KMS-11 (cell line): Measurements from ENCODE around the gene PTPN22.
"Not testable (repeated sequence)": the region's sequence is repeated elsewhere in the genome, so short reads cannot be mapped to it uniquely, and the experiment has no call there.

Experiments used
- H2AFZ ChIP-seq: fragments of 200-600 bp; sonication (generic); 2 replicates; pipeline ENCODE4 v1.6.1; 2016; ENCODE audit warnings: antibody characterized with exemption, mixed run types, low read depth
- H3K27ac ChIP-seq: fragments of 200-600 bp; sonication (generic); 2 replicates; pipeline ENCODE4 v1.6.1; 2016; ENCODE audit warnings: mild to moderate bottlenecking, mixed run types
- H3K27me3 ChIP-seq: fragments of 200-600 bp; sonication (generic); 2 replicates; pipeline ENCODE4 v1.6.1; 2017; ENCODE audit warnings: mild to moderate bottlenecking, low read depth, mixed run types, moderate library complexity; ENCODE audit not compliant: insufficient read depth
- H3K36me3 ChIP-seq: fragments of 200-600 bp; sonication (generic); 2 replicates; pipeline ENCODE4 v1.6.1; 2017; ENCODE audit warnings: mild to moderate bottlenecking, mixed run types; ENCODE audit not compliant: insufficient read depth
- H3K4me1 ChIP-seq: fragments of 200-600 bp; sonication (generic); 2 replicates; pipeline ENCODE4 v1.6.1; 2016; ENCODE audit warnings: mild to moderate bottlenecking, low read depth, mixed run types; ENCODE audit not compliant: poor library complexity, severe bottlenecking
- H3K4me2 ChIP-seq: fragments of 200-600 bp; sonication (generic); 2 replicates; pipeline ENCODE4 v1.7.0; 2016; ENCODE audit warnings: mild to moderate bottlenecking, mixed run types
- H3K4me3 ChIP-seq: fragments of 200-600 bp; sonication (generic); IDR thresholded peaks from 2 replicates; pipeline ENCODE4 v1.6.1; 2017; ENCODE audit warnings: low read depth, low read length, mixed read lengths; ENCODE audit not compliant: insufficient read depth
- H3K79me2 ChIP-seq: fragments of 200-600 bp; sonication (generic); 2 replicates; pipeline ENCODE4 v1.6.1; 2016; ENCODE audit warnings: low read depth, mixed run types; ENCODE audit not compliant: insufficient read depth
- H3K9ac ChIP-seq: fragments of 200-600 bp; sonication (generic); 2 replicates; pipeline ENCODE4 v1.6.1; 2016; ENCODE audit warnings: mild to moderate bottlenecking, mixed run types
- H4K20me1 ChIP-seq: fragments of 200-600 bp; sonication (generic); 2 replicates; pipeline ENCODE4 v1.6.1; 2016; ENCODE audit warnings: mild to moderate bottlenecking, mixed run types; ENCODE audit not compliant: insufficient read depth
- TF ChIP-seq, protein P1 (sequence below): fragments of 200-600 bp; sonication (generic); conservative IDR thresholded peaks from 2 replicates; pipeline ENCODE4 v1.6.1; 2017; ENCODE audit warnings: low read depth, mild to moderate bottlenecking, antibody characterized with exemption, low read length, moderate library complexity, mixed read lengths

PTPN22 gene

GRCh38 chr1:113855630-113856400, 15.7 kb downstream of the PTPN22 start:
- Histone ChIP-seq H3K27ac (no peak overlapping the region), H3K36me3 (no peaks in the 10 kb centered on the region), H3K79me2 (no peaks in the 10 kb centered on the region), H3K4me3 (no peak overlapping the region), H3K4me2 (no peak overlapping the region), H2AFZ (no peak overlapping the region), H3K27me3 (no peaks in the 10 kb centered on the region), H3K4me1 (peaks cover 23% of the 10 kb centered on the region), H4K20me1 (no peaks in the 10 kb centered on the region), H3K9ac (no peak overlapping the region)
- TF ChIP-seq, protein P1, sequence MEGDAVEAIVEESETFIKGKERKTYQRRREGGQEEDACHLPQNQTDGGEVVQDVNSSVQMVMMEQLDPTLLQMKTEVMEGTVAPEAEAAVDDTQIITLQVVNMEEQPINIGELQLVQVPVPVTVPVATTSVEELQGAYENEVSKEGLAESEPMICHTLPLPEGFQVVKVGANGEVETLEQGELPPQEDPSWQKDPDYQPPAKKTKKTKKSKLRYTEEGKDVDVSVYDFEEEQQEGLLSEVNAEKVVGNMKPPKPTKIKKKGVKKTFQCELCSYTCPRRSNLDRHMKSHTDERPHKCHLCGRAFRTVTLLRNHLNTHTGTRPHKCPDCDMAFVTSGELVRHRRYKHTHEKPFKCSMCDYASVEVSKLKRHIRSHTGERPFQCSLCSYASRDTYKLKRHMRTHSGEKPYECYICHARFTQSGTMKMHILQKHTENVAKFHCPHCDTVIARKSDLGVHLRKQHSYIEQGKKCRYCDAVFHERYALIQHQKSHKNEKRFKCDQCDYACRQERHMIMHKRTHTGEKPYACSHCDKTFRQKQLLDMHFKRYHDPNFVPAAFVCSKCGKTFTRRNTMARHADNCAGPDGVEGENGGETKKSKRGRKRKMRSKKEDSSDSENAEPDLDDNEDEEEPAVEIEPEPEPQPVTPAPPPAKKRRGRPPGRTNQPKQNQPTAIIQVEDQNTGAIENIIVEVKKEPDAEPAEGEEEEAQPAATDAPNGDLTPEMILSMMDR, result no peak

DNA sequence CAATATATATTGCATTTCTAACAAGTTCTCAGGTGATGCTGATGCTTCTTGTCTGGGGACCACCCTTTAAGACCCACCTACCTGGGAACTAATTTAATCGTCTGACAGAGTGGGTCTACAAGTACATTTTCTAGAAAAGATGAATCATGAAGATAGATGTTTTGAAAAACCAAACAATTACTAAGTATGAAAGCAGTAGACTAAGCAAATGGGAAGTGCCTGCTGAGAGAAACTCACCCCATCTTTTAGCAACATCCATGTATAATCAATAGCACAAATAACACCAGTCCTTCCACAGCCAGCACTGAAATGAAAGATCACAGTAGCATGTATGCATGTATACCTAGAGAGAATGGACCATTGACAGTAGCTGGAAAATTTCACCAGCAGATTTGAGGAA, 17.3 kb downstream of the PTPN22 start:
- H3K4me3 ChIP-seq, result no peak overlapping the region
- no peaks in the 10 kb centered on the region for H3K79me2 ChIP-seq
- no peaks in the 10 kb centered on the region for H3K27me3 ChIP-seq
- peaks cover 7% of the 10 kb centered on the region for H3K4me1 ChIP-seq
- H2AFZ ChIP-seq, result no peak overlapping the region
- H3K9ac ChIP-seq, result no peak overlapping the region
- H4K20me1 ChIP-seq, result no peaks in the 10 kb centered on the region
- H3K27ac ChIP-seq, result no peak overlapping the region
- TF ChIP-seq, protein P1, result no peak
- no peaks in the 10 kb centered on the region for H3K36me3 ChIP-seq
- H3K4me2 ChIP-seq, result no peak overlapping the region

DNA sequence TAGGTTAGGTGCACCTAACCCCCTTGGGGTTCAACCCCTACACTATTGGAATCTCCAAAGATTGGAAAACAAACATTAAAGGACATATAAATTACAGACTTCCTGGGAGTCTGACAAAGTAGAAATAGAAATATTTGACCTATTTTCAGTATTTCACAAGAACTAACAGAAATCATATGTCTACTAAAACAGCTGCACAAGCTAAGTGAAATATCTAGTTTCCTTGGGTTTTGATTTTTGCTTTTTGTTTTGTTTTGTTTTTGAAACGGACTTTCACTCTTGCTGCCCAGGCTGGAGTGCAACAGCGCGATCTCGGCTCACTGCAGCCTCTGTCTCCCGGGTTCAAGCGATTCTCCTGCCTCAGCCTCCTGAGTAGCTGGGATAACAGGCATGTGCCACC, 18.8 kb downstream of the PTPN22 start:
- H3K4me1 ChIP-seq, H3K27ac ChIP-seq, H4K20me1 ChIP-seq, H3K4me2 ChIP-seq, H3K9ac ChIP-seq, H3K4me3 ChIP-seq, H3K27me3 ChIP-seq, H2AFZ ChIP-seq, H3K36me3 ChIP-seq, H3K79me2 ChIP-seq: not testable (repeated sequence)

DNA sequence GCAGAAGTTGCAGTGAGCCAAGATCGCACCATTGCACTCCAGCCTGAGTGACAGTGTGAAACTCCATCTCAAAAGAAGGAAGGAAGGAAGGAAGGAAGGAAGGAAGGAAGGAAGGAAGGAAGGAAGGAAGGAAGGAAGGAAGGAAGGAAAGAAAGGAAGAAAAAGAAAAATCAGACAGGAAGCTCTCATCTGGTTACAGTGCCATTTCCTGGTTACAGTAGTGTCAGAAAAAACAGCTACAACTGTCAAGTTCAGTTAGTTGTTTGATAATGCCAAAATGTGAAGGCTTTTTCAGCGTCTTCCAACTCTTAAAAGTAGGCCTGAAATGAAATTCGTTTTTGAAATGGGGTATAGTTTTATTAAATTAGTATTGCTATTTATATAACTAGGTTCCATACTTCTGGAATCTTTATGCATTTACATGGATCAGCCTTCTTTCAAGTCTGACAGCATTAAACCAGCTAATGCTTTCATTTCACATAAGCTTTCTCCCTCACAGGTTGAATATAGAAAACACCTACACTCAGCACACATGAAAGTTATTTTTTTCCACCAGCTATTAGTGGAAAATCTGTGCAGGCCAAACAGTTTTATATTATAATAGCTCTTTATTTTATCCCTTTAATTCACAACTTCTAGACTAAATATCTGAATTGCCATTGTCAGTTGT, 21.2 kb downstream of the PTPN22 start:
- Histone ChIP-seq H3K36me3 (no peaks in the 10 kb centered on the region), H3K79me2 (no peaks in the 10 kb centered on the region), H3K4me2 (no peak overlapping the region), H3K27me3 (no peaks in the 10 kb centered on the region), H3K4me3 (no peak overlapping the region), H3K9ac (no peak overlapping the region), H3K27ac (no peak overlapping the region), H3K4me1 (no peaks in the 10 kb centered on the region), H2AFZ (no peak overlapping the region), H4K20me1 (no peaks in the 10 kb centered on the region)
- TF ChIP-seq, protein P1, result no peak

GRCh38 chr1:113849072-113849471, 22.4 kb downstream of the PTPN22 start:
- Histone ChIP-seq H3K9ac (no peak overlapping the region), H2AFZ (no peak overlapping the region), H3K36me3 (no peaks in the 10 kb centered on the region), H3K27me3 (no peaks in the 10 kb centered on the region), H3K4me2 (no peak overlapping the region), H4K20me1 (no peaks in the 10 kb centered on the region), H3K4me1 (no peaks in the 10 kb centered on the region), H3K4me3 (no peak overlapping the region), H3K27ac (no peak overlapping the region), H3K79me2 (no peaks in the 10 kb centered on the region)
- TF ChIP-seq, protein P1, result no peak
